NCI-H2107 treated with DMSO at 0.1 percent for 48 hours (cell line): ENCODE results near the gene CCL23.
A peak's percentile ranks its signal among the peaks of the same experiment; 100 is the strongest.

ENCODE experiments used
- DNase-seq: peaks from one replicate; lab custom pipeline; 2025; ENCODE audit not compliant: unreplicated experiment; lab: John Stamatoyannopoulos, UW

The CCL23 gene

DNA sequence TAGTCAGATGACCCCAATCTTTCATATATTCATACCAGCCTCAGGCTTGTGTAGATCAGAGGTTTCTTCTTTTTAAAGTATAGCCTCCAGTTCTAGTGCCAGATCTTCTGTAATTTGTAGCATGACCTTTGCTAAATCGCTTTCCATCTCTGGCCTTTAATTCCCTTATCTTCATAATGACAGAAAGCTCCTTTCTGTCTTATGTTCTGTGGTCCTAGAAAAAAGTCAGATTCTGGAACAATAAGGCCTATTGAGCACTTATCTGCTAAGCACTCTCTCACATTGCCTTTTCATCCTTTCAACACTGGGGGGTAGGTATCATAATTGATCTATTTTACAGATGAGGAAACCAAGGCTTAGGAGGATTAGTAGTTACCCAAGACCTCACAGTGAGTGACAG lies 45.7 kb downstream of the CCL23 start:
- DNase-seq = no peak

DNA sequence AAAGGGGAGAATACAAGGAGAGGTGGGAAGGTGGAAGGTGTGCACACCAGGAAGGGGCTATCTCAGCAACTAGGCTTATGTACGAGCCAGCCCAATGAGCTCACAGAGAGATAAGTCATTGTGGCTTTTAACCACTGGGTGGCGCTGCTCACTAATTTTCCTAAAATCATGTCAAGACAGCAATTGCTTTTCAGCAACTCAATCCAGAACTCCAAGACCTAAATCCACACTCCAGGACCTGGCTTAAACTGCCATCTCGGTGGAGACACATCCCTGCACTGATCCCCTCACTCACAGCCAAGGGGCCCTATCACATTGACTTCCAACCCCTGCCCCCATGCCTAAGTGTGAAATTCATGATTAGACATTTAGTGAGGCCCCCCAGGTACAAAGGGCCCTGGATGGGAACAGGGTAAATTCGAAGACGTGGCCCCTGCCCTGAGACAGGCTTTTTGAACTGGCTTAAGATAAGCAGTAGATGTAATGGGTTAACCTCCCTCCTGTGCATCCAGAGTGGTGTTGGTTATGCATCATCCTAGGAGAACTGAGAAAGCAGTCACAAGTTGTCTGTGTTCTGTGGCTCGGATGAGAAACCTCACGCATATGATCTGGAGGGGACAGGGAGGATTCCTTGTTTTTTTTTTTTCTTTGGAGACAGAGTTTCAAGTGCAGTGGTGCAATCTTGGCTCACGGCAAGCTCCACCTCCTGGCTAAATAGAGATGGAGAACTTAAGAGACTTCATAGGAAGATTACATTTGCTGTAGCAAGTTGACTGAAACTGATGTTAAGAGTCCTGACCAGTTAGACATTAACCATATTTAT lies 48.0 kb downstream of the CCL23 start:
- peak; percentile 83 for DNase-seq

DNA sequence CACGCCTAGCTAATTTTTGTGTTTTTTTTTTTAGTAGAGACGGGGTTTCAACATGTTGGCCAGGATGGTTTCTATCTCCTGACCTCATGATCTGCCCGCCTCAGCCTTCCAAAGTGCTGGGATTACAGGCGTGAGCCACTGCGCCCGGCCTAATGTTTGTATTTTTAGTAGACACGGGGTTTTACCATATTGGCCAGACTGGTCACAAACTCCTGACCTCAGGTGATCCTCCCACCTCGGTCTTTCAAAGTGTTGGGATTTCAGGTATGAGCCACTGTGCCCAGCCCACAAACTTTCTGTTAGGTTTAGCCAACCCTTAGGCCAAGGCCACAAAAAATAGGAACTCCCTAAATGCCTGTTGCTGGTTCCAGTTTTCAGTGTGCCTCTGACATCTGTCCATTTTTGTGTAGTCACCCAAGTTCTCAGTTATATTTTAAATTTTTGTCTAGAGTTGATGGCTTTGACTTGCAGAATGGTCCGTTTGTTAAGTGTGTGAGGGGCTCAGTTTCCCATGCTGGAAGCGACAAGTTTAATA lies 49.2 kb downstream of the CCL23 start:
- DNase-seq = no peak

DNA sequence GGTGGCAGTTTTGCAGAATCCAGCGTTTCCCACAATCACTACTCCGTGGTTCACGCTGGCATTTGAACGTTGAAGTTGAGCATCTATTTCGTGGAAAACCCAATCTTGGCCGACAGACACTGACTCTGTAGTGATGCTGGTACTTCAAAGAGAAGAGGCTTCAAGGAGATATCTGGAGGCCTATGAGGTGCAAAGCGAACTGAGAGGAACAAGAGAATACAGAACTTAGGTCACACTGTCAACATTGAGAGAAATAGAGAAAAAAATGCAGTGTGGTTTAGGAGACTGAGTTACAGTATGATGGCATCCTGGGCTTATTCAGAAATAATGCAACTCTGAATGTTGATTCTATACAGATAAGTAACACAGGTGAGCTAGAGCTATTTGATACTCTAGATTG lies 52.5 kb downstream of the CCL23 start:
- no peak for DNase-seq

DNA sequence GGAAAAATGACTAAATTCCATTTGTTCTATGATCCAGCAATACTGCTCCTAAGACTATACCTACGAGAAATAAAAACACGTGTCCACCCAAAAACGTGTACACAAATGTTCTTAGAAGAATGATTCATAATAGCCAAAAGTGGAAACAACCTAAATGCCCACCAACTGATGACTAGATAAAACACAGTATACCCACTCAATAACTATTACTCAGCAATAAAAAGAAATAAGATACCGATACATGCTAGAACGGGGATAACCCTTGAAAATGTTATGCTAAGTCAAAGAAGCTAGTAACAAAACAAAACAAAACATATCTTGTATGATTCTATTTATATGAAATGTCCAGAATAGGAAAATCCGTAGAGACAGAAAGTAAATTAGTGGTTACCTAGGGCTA lies 54.1 kb downstream of the CCL23 start:
- no peak for DNase-seq
